Measurements from ENCODE around the gene CHN1.

CHN1 gene

GRCh38 chr2:174780856-174781255 lies 224.3 kb downstream of the CHN1 start:
- no peak for DNase-seq

GRCh38 chr2:174780191-174780840 lies 224.9 kb downstream of the CHN1 start:
- DNase-seq = no peak

- DNase-seq = peak; percentile 81
These were observed 225.7 kb downstream of the CHN1 start for GRCh38 chr2:174779361-174779928.

GRCh38 chr2:174778085-174778981 lies 226.8 kb downstream of the CHN1 start:
- no peak for DNase-seq

- no peak for DNase-seq
These were observed 227.7 kb downstream of the CHN1 start for GRCh38 chr2:174777347-174778084.

- DNase-seq = no peak
These were observed 228.5 kb downstream of the CHN1 start for GRCh38 chr2:174776675-174777074.

GRCh38 chr2:174776223-174776622 lies 229.0 kb downstream of the CHN1 start:
- no peak for DNase-seq

GRCh38 chr2:174775571-174775980 lies 229.6 kb downstream of the CHN1 start:
- no peak for DNase-seq

- no peak for DNase-seq
These were observed 230.3 kb downstream of the CHN1 start for GRCh38 chr2:174774886-174775285.

GRCh38 chr2:174773215-174773614 lies 232.0 kb downstream of the CHN1 start:
- DNase-seq = no peak

GRCh38 chr2:174772472-174772801 lies 232.7 kb downstream of the CHN1 start:
- DNase-seq = no peak

- peak; percentile 50 for DNase-seq
These were observed 233.3 kb downstream of the CHN1 start for GRCh38 chr2:174771631-174772471.

- DNase-seq = no peak
These were observed 234.0 kb downstream of the CHN1 start for GRCh38 chr2:174771136-174771535.

- no peak for DNase-seq
These were observed 236.6 kb downstream of the CHN1 start for GRCh38 chr2:174768557-174768956.

GRCh38 chr2:174766271-174766670 lies 238.9 kb downstream of the CHN1 start:
- no peak for DNase-seq

GRCh38 chr2:174765576-174765975 lies 239.6 kb downstream of the CHN1 start:
- DNase-seq = no peak

- DNase-seq = peak; percentile 25
These were observed 240.6 kb downstream of the CHN1 start, which contains the start of gene CHRNA1 for GRCh38 chr2:174764280-174765255. TSS of gene CHRNA1 (minus strand) at chr2:174764472. CDS start at chr2:174764394, 78 bp downstream.

GRCh38 chr2:174763780-174764179 lies 241.4 kb downstream of the CHN1 start:
- no peak for DNase-seq

- no peak for DNase-seq
These were observed 242.7 kb downstream of the CHN1 start for GRCh38 chr2:174762464-174762863.

- no peak for DNase-seq
These were observed 243.3 kb downstream of the CHN1 start for GRCh38 chr2:174761837-174762236.

All from NCI-H2029 (cell line).